ENCODE measurements around the gene CBLC.

DNA sequence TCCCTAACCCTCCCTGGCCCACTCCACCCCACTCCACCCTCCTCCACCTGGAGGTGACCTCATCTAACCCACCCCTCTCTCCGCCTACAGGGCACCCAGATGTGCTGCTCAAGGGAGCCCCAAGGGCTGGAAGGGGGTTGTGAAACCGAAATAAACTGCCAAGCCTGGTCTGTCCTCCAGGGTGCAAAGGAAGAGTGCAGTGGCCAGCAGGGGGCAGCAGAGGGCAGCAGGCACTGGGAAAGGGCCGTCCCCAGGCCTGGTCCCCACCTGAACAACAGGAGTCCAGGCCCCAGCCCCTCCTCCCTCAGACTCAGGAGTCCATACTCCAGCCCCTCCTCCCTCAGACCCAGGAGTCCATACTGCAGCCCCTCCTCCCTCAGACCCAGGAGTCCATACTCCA, 22.8 kb downstream of the CBLC start:
- TF ChIP-seq, protein P1, sequence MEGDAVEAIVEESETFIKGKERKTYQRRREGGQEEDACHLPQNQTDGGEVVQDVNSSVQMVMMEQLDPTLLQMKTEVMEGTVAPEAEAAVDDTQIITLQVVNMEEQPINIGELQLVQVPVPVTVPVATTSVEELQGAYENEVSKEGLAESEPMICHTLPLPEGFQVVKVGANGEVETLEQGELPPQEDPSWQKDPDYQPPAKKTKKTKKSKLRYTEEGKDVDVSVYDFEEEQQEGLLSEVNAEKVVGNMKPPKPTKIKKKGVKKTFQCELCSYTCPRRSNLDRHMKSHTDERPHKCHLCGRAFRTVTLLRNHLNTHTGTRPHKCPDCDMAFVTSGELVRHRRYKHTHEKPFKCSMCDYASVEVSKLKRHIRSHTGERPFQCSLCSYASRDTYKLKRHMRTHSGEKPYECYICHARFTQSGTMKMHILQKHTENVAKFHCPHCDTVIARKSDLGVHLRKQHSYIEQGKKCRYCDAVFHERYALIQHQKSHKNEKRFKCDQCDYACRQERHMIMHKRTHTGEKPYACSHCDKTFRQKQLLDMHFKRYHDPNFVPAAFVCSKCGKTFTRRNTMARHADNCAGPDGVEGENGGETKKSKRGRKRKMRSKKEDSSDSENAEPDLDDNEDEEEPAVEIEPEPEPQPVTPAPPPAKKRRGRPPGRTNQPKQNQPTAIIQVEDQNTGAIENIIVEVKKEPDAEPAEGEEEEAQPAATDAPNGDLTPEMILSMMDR (IDR thresholded peaks at IDR 0.05; ENCODE audit: poor library complexity, severe bottlenecking), result peak; percentile 76
- TF ChIP-seq TAF1 (IDR thresholded peaks at IDR 0.05; ENCODE audit: low read depth) (no peak), EZH2 (IDR thresholded peaks at IDR 0.05; ENCODE audit: borderline replicate concordance, insufficient read depth, low read length, poor library complexity, severe bottlenecking) (no peak), EP300 (conservative IDR thresholded peaks at IDR 0.05; ENCODE audit: poor library complexity, severe bottlenecking) (no peak), POLR2AphosphoS5 (IDR thresholded peaks at IDR 0.05) (no peak), MXI1 (conservative IDR thresholded peaks at IDR 0.05; ENCODE audit: poor library complexity, severe bottlenecking) (no peak), SMC3 (conservative IDR thresholded peaks at IDR 0.05; ENCODE audit: poor library complexity) (peak; percentile 72), RAD21 (conservative IDR thresholded peaks at IDR 0.05) (peak; percentile 61)

Data from neural cell (in vitro differentiated cells).